ENCODE data around the gene TNNI3K. TPM values are rescaled to one million over a fixed set of nuclear protein-coding genes. Genes with fewer than 3 reads are reported as not detected.

The TNNI3K gene
- total and polyA plus RNA-seq, 10 of the 15 experiments (the other 5 are each of a cell fraction or from before 2014, with no cell fraction given) = 0.14 to 1.6 (median 0.44) TPM; not detected in 4

- no peaks in the 10 kb centered on the region for H3K4me1 ChIP-seq (ENCODE audit: control insufficient read depth, insufficient read depth, low read length)
- DNase-seq (ENCODE audit: low read depth, low spot score) (no peak), FAIRE-seq (no peak), ATAC-seq (no peak)
- BruUV-seq (replicated peaks) = no TSS peak
- no peak overlapping the region for H3K9ac ChIP-seq (ENCODE audit: control insufficient read depth, insufficient read depth, low read length)
- H3K4me2 ChIP-seq (ENCODE audit: control insufficient read depth, insufficient read depth) = no peak overlapping the region
- no peaks in the 10 kb centered on the region for H3K36me3 ChIP-seq (ENCODE audit: control insufficient read depth in 2 of 2, insufficient read depth in 2 of 2, low read length in 1 of 2)
- ChIA-PET CTCF (interaction anchor here (0.6 kb wide), 1 partner anchor 11 kb away, joined by 3 read pairs; no protein-coding TSS in a partner anchor), POLR2A (no interaction called here), RAD21 (ENCODE audit: unreplicated experiment) (no interaction called here), SMC1A (ENCODE audit: uncharacterized antibody, unreplicated experiment) (interaction anchor here (1.7 kb wide), 1 partner anchor 17 kb away, joined by 3 read pairs; no protein-coding TSS in a partner anchor)
- intact Hi-C loops (cut with micrococcal nuclease; ENCODE audit: unreplicated experiment) (no loop called here), in situ Hi-C loops (cut with MboI) (no loop called here)
- H2AFZ ChIP-seq (ENCODE audit: control insufficient read depth, low read depth, low read length) = no peak overlapping the region
- H3K27ac ChIP-seq (ENCODE audit: control insufficient read depth, insufficient read depth) = no peak overlapping the region
- no peak overlapping the region for H3K4me3 ChIP-seq
- WGBS (ENCODE audit: insufficient coverage, insufficient replicate concordance, low lambda C conversion rate, missing lambda C conversion rate) = 0% methylated on average over 2 of the region's 2 CpGs
- no peaks in the 10 kb centered on the region for H4K20me1 ChIP-seq (ENCODE audit: control insufficient read depth, insufficient read depth)
- H3K27me3 ChIP-seq (replicated peaks in 1 of 2; ENCODE audit: control insufficient read depth in 2 of 2, insufficient read depth in 2 of 2, low read length in 1 of 2) = no peaks in the 10 kb centered on the region
- no peaks in the 10 kb centered on the region for H3K9me3 ChIP-seq (replicated peaks; ENCODE audit: control insufficient read depth, insufficient read depth, low read length)
- no peaks in the 10 kb centered on the region for H3K79me2 ChIP-seq (ENCODE audit: control insufficient read depth, insufficient read depth, low read length)
- TF ChIP-seq HCFC1 (IDR thresholded peaks at IDR 0.05; ENCODE audit: low read length) (no peak), ATF2 (IDR thresholded peaks at IDR 0.05; ENCODE audit: low read length) (no peak), ZZZ3 (IDR thresholded peaks at IDR 0.05; ENCODE audit: control insufficient read depth, insufficient read length, low read depth) (no peak), ESRRA (IDR thresholded peaks at IDR 0.05; ENCODE audit: low read length) (no peak)
Measured at GRCh38 chr1:74286414-74286813, 51.2 kb downstream of the TNNI3K start.

- SMC1A ChIA-PET (ENCODE audit: uncharacterized antibody, unreplicated experiment) = interaction anchor here (0.6 to 1.0 kb wide), 2 partner anchors 10 to 319 kb away, joined by 3 read pairs; no protein-coding TSS in a partner anchor
- no peak overlapping the region for H3K4me3 ChIP-seq
- no peaks in the 10 kb centered on the region for H4K20me1 ChIP-seq (ENCODE audit: control insufficient read depth, insufficient read depth)
- intact Hi-C loops (cut with micrococcal nuclease; ENCODE audit: unreplicated experiment) (no loop called here), in situ Hi-C loops (cut with MboI) (no loop called here)
- H3K27ac ChIP-seq (ENCODE audit: control insufficient read depth, insufficient read depth) = no peak overlapping the region
- ATAC-seq = no peak
- POLR2A ChIA-PET = no interaction called here
- no peak overlapping the region for H3K4me2 ChIP-seq (ENCODE audit: control insufficient read depth, insufficient read depth)
- no peaks in the 10 kb centered on the region for H3K36me3 ChIP-seq (ENCODE audit: control insufficient read depth in 2 of 2, insufficient read depth in 2 of 2, low read length in 1 of 2)
- no peak for FAIRE-seq
- CTCF ChIA-PET = no interaction called here
- peaks cover 0 to 1% of the 10 kb centered on the region in 2 experiments; a peak in 1 of 4 replicates for H3K27me3 ChIP-seq (replicated peaks in 1 of 2; ENCODE audit: control insufficient read depth in 2 of 2, insufficient read depth in 2 of 2, low read length in 1 of 2)
- H3K9me3 ChIP-seq (replicated peaks; ENCODE audit: control insufficient read depth, insufficient read depth, low read length) = no peaks in the 10 kb centered on the region
- no peak overlapping the region for H3K9ac ChIP-seq (ENCODE audit: control insufficient read depth, insufficient read depth, low read length)
- BruUV-seq (replicated peaks) = no TSS peak
- no peak overlapping the region for H2AFZ ChIP-seq (ENCODE audit: control insufficient read depth, low read depth, low read length)
- no peak for TF ChIP-seq EGR1 (IDR thresholded peaks at IDR 0.05; ENCODE audit: borderline replicate concordance in 1 of 2, low read depth in 2 of 2, low read length in 2 of 2)
- TF ChIP-seq RB1 (IDR thresholded peaks at IDR 0.05; ENCODE audit: borderline replicate concordance) = no peak
- no peak for TF ChIP-seq TARDBP (IDR thresholded peaks at IDR 0.05; ENCODE audit: borderline replicate concordance)
- TF ChIP-seq RAD21 (IDR thresholded peaks at IDR 0.05; ENCODE audit: insufficient read depth, low read depth, low read length) = no peak
- no peak for TF ChIP-seq NR2C2 (IDR thresholded peaks at IDR 0.05; ENCODE audit: borderline replicate concordance, control insufficient read depth, insufficient read length, low read depth)
- no peak for TF ChIP-seq NFXL1 (IDR thresholded peaks at IDR 0.05; ENCODE audit: borderline replicate concordance)
- no peak for TF ChIP-seq RBBP5 (conservative IDR thresholded peaks at IDR 0.05)
- TF ChIP-seq PML (IDR thresholded peaks at IDR 0.05; ENCODE audit: low read length) = no peak
- RAD21 ChIA-PET (ENCODE audit: unreplicated experiment) = no interaction called here
- no peak for DNase-seq (ENCODE audit: low read depth, low spot score)
- H3K4me1 ChIP-seq (ENCODE audit: control insufficient read depth, insufficient read depth, low read length) = no peaks in the 10 kb centered on the region
- H3K79me2 ChIP-seq (ENCODE audit: control insufficient read depth, insufficient read depth, low read length) = no peaks in the 10 kb centered on the region
Measured at GRCh38 chr1:74314438-74314837, 79.3 kb downstream of the TNNI3K start.

Data from GM12878 (cell line).